K562 (cell line): ENCODE results near the gene EZH1. TPM values are rescaled to one million over a fixed set of nuclear protein-coding genes. Genes with fewer than 3 reads are reported as not detected.
A peak's percentile ranks its signal among the peaks of the same experiment; 100 is the strongest.

ENCODE experiments used
- ASH1L ChIP-seq: fragments of 450-650 bp; IDR thresholded peaks from 2 replicates; pipeline ENCODE4 v1.6.1; 2018; ENCODE audit warnings: borderline replicate concordance, mild to moderate bottlenecking, low read depth; ENCODE audit not compliant: partially characterized antibody
- CHCHD3 ChIP-seq: fragments of 250-450 bp; sonication (Bioruptor Pico); IDR thresholded peaks from 2 replicates; pipeline ENCODE4 v2.1.2; 2022; ENCODE audit warnings: mild to moderate bottlenecking
- CXXC5 ChIP-seq: fragments of 250-450 bp; sonication (Bioruptor Pico); IDR thresholded peaks from 2 replicates; pipeline ENCODE4 v1.8.0; 2022; ENCODE audit warnings: inconsistent platforms, mild to moderate bottlenecking, moderate library complexity
- ELF1 ChIP-seq: fragments of 200-800 bp; sonication (Bioruptor generic); IDR thresholded peaks from 2 replicates; pipeline ENCODE4 v1.6.1; 2016; ENCODE audit warnings: missing genetic modification characterization, missing compliant biosample characterization
- FUS ChIP-seq: fragments of 200-400 bp; formaldehyde crosslinking; optimal IDR thresholded peaks from 2 replicates; pipeline ENCODE3; 2017; ENCODE audit warnings: low read depth, low read length
- HDGF ChIP-seq: fragments of 450-650 bp; IDR thresholded peaks from 2 replicates; pipeline ENCODE4 v1.6.1; 2016
- OTX1 ChIP-seq: fragments of 450-650 bp; formaldehyde crosslinking; IDR thresholded peaks from 2 replicates; pipeline ENCODE4 v1.4.0; 2022; ENCODE audit warnings: mild to moderate bottlenecking
- POLR2H ChIP-seq: IDR thresholded peaks from 2 replicates; pipeline ENCODE4 v1.6.1; 2016; ENCODE audit warnings: missing genetic modification characterization, low read depth, mild to moderate bottlenecking, control low read depth, missing compliant biosample characterization, moderate library complexity
- RBFOX2 ChIP-seq: fragments of 200-400 bp; formaldehyde crosslinking; IDR thresholded peaks from 2 replicates; pipeline ENCODE4 v1.6.1; 2017; ENCODE audit warnings: low read depth, mild to moderate bottlenecking, low read length, moderate library complexity
- RHOXF2B ChIP-seq: fragments of 250-450 bp; sonication (Bioruptor Pico); conservative IDR thresholded peaks from 2 replicates; pipeline ENCODE4 v1.5.1; 2021
- TEAD4 ChIP-seq, 2 experiments: sonication (generic) in 1 of 2; formaldehyde crosslinking in 1 of 2; IDR thresholded peaks; 2 replicates each; pipeline versions ENCODE4 v1.6.1 to v1.8.0; 2012 to 2022; ENCODE audit warnings: borderline replicate concordance in 1 of 2, inconsistent platforms in 1 of 2, low read length in 1 of 2, mild to moderate bottlenecking in 1 of 2, missing genetic modification reagents in 1 of 2
- ZBTB17 ChIP-seq: fragments of 450-650 bp; formaldehyde crosslinking; IDR thresholded peaks from 2 replicates; pipeline ENCODE4 v1.4.0; 2020; ENCODE audit warnings: mild to moderate bottlenecking
- ZBTB5 ChIP-seq: fragments of 450-650 bp; IDR thresholded peaks from 2 replicates; pipeline ENCODE4 v1.6.1; 2017; ENCODE audit warnings: antibody characterized with exemption
- ZNF143 ChIP-seq: sonication (generic); formaldehyde crosslinking; IDR thresholded peaks from 2 replicates; pipeline ENCODE4 v1.9.0; 2022; ENCODE audit warnings: mild to moderate bottlenecking, missing genetic modification reagents
- ZNF165 ChIP-seq: fragments of 250-450 bp; sonication (Bioruptor Pico); IDR thresholded peaks from 2 replicates; pipeline ENCODE4 v1.4.0; 2020; ENCODE audit warnings: borderline replicate concordance
- ZNF551 ChIP-seq: fragments of 250-450 bp; sonication (Bioruptor Pico); IDR thresholded peaks from 2 replicates; pipeline ENCODE4 v1.5.0; 2021; ENCODE audit warnings: mild to moderate bottlenecking, moderate library complexity
- polyA plus RNA-seq, 8 experiments: library from polyadenylated mRNA; depleted of rRNA in 4 of 8; stranded (reverse) in 5 of 8; unstranded in 3 of 8; fragments of >200 nt; fragmentation: Nextera tagmentation in 2 of 8; fragmentation: Illumina TruSeq in 1 of 8; extraction: Ambion mirVana in 2 of 8; extraction: Trizol in 1 of 8; gene quantifications; 2 replicates each; pipeline versions ENCODE4 v1.2.1 to v1.2.3, GENCODE V29; 2011 to 2014; ENCODE audit warnings: inconsistent platforms in 1 of 8, missing spikeins in 1 of 8
- total RNA-seq, 7 experiments: library from RNA; depleted of rRNA in 6 of 7; stranded (reverse); fragments of >200 nt in 6 of 7; fragmentation: Illumina TruSeq in 2 of 7; extraction: Trizol in 2 of 7; gene quantifications; 2 replicates each; pipeline versions ENCODE4 v1.2.1 to v1.2.3, GENCODE V29; 2011 to 2021; ENCODE audit warnings: low replicate concordance in 1 of 7
- TF ChIP-seq, protein P1 (sequence below): fragments of 200-400 bp; formaldehyde crosslinking; IDR thresholded peaks from 2 replicates; pipeline ENCODE4 v1.6.1; 2017; ENCODE audit warnings: mild to moderate bottlenecking, low read depth, low read length, moderate library complexity
- TF ChIP-seq, protein P2 (sequence below), 2 experiments: fragments of 450-650 bp in 1 of 2; IDR thresholded peaks; 2 replicates each; pipeline ENCODE4 v1.6.1; 2011 to 2017; ENCODE audit warnings: low read depth in 2 of 2, antibody characterized with exemption in 1 of 2, borderline replicate concordance in 1 of 2, low read length in 1 of 2, mild to moderate bottlenecking in 1 of 2, mixed read lengths in 1 of 2; ENCODE audit not compliant: control insufficient read depth in 1 of 2

EZH1 gene
- total and polyA plus RNA-seq, 9 of the 15 experiments (the other 6 are each of a cell fraction or from before 2014, with no cell fraction given), result 8.6 to 40.8 (median 22.9) TPM

DNA sequence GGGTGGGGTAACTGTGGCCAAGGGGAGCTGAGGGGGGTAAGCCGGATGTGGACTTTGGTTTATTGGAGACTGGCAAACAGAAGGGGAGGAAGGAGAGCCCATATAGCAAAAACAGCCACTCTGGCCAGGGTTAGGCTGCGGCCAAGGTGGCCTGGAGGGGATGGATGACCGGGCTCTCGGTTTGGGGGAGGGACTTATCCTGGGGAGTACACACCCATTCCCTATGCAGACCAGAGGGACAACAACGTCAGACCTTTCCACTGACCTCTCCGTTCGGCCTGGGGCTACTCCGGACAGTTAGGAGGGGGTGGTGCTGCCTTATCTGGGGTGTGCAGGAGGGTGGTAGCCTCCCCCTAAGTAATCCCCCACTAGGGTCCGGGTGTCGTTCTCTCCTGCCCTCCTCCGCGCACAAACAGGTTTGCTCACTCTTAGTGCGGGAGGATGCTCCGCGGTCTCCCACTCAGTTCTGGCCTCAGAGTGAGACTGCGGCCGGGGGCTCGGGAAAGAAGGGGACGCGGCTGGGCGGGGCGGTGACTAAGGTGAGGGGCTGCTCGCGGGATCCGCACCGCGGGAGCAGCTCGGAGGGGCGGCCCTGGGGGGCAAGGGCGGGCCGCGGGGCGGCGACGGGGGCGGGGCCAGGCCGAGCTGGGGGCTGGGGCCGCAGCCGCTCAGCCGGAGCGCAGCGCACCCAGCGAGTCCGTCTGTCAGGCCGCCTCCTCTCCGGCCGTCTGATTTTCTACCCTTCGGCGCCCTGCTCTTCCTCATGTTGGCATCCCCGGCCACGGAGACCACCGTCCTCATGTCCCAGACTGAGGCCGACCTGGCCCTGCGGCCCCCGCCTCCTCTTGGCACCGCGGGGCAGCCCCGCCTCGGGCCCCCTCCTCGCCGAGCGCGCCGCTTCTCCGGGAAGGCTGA, 35.4 kb upstream of the EZH1 start, which contains the start of gene WNK4 (continued):
- TF ChIP-seq RBFOX2 (peak; percentile 85), OTX1 (CRISPR knock-in tag) (no peak), ZNF551 (CRISPR knock-in tag) (no peak), CHCHD3 (CRISPR knock-in tag) (no peak), ELF1 (no peak), ZBTB5 (peak; percentile 93), POLR2H (no peak), ZNF165 (CRISPR knock-in tag) (no peak), ZNF143 (CRISPR knock-in tag) (no peak), FUS (no peak), ASH1L (no peak), TEAD4 (IDR thresholded peaks at IDR 0.05; ENCODE audit: low read length) (peak; percentile 90), TEAD4 (CRISPR knock-in tag; IDR thresholded peaks at IDR 0.05; ENCODE audit: borderline replicate concordance) (no peak), RHOXF2B (CRISPR knock-in tag) (no peak), ZBTB17 (no peak), CXXC5 (CRISPR knock-in tag) (peak; percentile 80), HDGF (0 out of 2 replicates have a peak, but pooled peaks have one; percentile 60)
- TF ChIP-seq, protein P1, sequence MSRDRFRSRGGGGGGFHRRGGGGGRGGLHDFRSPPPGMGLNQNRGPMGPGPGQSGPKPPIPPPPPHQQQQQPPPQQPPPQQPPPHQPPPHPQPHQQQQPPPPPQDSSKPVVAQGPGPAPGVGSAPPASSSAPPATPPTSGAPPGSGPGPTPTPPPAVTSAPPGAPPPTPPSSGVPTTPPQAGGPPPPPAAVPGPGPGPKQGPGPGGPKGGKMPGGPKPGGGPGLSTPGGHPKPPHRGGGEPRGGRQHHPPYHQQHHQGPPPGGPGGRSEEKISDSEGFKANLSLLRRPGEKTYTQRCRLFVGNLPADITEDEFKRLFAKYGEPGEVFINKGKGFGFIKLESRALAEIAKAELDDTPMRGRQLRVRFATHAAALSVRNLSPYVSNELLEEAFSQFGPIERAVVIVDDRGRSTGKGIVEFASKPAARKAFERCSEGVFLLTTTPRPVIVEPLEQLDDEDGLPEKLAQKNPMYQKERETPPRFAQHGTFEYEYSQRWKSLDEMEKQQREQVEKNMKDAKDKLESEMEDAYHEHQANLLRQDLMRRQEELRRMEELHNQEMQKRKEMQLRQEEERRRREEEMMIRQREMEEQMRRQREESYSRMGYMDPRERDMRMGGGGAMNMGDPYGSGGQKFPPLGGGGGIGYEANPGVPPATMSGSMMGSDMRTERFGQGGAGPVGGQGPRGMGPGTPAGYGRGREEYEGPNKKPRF, result no peak
- TF ChIP-seq, protein P2, sequence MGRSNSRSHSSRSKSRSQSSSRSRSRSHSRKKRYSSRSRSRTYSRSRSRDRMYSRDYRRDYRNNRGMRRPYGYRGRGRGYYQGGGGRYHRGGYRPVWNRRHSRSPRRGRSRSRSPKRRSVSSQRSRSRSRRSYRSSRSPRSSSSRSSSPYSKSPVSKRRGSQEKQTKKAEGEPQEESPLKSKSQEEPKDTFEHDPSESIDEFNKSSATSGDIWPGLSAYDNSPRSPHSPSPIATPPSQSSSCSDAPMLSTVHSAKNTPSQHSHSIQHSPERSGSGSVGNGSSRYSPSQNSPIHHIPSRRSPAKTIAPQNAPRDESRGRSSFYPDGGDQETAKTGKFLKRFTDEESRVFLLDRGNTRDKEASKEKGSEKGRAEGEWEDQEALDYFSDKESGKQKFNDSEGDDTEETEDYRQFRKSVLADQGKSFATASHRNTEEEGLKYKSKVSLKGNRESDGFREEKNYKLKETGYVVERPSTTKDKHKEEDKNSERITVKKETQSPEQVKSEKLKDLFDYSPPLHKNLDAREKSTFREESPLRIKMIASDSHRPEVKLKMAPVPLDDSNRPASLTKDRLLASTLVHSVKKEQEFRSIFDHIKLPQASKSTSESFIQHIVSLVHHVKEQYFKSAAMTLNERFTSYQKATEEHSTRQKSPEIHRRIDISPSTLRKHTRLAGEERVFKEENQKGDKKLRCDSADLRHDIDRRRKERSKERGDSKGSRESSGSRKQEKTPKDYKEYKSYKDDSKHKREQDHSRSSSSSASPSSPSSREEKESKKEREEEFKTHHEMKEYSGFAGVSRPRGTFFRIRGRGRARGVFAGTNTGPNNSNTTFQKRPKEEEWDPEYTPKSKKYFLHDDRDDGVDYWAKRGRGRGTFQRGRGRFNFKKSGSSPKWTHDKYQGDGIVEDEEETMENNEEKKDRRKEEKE (IDR thresholded peaks at IDR 0.05; ENCODE audit: borderline replicate concordance in 1 of 2, control insufficient read depth in 1 of 2, low read depth in 2 of 2, low read length in 1 of 2), result 0 out of 4 replicates have a peak, but pooled peaks of 1 of the 2 experiments have one; percentile 72
